Ovary (tissue), 3 donors: ENCODE data around the gene OR2S2.

Experiments used
- CTCF ChIP-seq, 3 donors: fragments of 450-650 bp in 2 of 3; fragments of 200-600 bp in 1 of 3; IDR thresholded peaks; one replicate each; pipeline versions ENCODE4 v1.5.1 to v1.8.0; 2016 to 2022; ENCODE audit warnings: antibody characterized with exemption in 3 of 3, mild to moderate bottlenecking in 1 of 3
- POLR2A ChIP-seq: fragments of 450-650 bp; IDR thresholded peaks from one replicate; pipeline ENCODE4 v1.6.1; 2017; ENCODE audit warnings: antibody characterized with exemption, mild to moderate bottlenecking, moderate library complexity
- donor health status: DM: no; HTN: no; CAD: no.

GRCh38 chr9:35980289-35981011, 22.5 kb upstream of the OR2S2 start:
- TF ChIP-seq POLR2A (no peak), CTCF (IDR thresholded peaks at IDR 0.05) (no peak)
